NOMO-1 (cell line): Measurements from ENCODE around the gene LUC7L3.
"Not testable (repeated sequence)": the region's sequence is repeated elsewhere in the genome, so short reads cannot be mapped to it uniquely, and the experiment has no call there.

Experiments used
- DNase-seq, 2 experiments: peaks; one replicate each; lab custom pipeline; 2025; ENCODE audit not compliant: unreplicated experiment in 2 of 2; lab: John Stamatoyannopoulos, UW

Gene LUC7L3, protein sequence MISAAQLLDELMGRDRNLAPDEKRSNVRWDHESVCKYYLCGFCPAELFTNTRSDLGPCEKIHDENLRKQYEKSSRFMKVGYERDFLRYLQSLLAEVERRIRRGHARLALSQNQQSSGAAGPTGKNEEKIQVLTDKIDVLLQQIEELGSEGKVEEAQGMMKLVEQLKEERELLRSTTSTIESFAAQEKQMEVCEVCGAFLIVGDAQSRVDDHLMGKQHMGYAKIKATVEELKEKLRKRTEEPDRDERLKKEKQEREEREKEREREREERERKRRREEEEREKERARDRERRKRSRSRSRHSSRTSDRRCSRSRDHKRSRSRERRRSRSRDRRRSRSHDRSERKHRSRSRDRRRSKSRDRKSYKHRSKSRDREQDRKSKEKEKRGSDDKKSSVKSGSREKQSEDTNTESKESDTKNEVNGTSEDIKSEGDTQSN

GRCh38 chr17:50719144-50719923, at the start of gene LUC7L3:
Gene LUC7L3 (plus strand): TSS chr17:50719603. CDS start chr17:50719733, 130 bp downstream.
- DNase-seq = peak; percentile 87 to 94

- DNase-seq = no peak
Observed at GRCh38 chr17:50672071-50672470, 47.3 kb upstream of the LUC7L3 start.

GRCh38 chr17:50672831-50673551, 46.4 kb upstream of the LUC7L3 start:
- no peak for DNase-seq

DNA sequence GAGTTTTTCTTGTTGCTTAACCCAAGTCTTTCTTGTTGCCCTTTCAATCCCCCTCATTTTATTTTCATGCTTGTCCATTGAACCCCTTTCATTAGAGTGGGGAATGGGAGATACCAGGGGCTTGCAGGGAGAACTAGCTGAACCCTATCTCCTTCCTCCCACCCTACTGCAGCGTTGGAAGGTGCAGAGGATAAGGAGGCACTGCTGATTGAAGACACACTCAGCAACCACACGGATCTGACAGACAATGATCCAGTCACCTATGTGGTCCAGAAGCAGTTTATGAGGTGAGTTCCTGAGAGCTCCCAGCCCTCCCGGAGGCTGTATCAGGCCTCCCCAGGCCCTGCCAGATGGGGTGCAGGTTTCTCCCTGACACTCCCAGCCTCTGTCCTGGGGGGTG, 44.2 kb upstream of the LUC7L3 start:
- no peak for DNase-seq

- DNase-seq = no peak
Observed at GRCh38 chr17:50675627-50676026, 43.8 kb upstream of the LUC7L3 start.

DNA sequence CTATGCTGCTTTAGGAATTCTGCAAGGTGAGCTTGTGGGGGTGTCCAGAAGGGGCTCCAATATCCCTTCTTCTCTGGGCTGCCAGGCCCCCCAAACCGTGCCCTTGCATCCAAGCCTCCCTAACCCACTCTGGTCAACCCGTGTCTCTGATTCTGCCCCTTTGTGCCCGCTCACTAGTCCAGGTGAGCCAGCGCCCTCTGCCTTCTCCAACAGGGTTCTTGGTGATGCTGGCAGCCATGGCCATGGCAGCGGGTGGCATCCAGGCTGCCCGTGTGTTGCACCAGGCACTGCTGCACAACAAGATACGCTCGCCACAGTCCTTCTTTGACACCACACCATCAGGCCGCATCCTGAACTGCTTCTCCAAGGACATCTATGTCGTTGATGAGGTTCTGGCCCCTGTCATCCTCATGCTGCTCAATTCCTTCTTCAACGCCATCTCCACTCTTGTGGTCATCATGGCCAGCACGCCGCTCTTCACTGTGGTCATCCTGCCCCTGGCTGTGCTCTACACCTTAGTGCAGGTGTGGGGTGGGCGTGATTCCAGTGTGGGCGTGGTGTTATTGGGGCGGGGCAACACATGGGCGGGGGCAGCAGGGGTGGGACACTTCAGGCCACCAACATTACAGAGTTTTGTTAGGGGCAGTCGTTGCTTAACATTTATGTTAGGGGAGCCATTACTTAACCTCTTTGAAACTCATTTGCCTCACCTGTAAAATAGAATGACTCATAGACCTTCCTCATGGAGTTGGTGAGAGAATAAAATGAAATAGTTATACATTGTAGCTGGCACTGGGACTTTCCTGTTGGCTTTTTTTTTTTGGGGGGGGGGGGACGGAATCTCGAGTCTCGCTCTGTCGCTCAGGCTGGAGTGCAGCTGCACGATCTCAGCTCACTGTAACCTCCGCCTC, 43.1 kb upstream of the LUC7L3 start:
- no peak for DNase-seq

DNA sequence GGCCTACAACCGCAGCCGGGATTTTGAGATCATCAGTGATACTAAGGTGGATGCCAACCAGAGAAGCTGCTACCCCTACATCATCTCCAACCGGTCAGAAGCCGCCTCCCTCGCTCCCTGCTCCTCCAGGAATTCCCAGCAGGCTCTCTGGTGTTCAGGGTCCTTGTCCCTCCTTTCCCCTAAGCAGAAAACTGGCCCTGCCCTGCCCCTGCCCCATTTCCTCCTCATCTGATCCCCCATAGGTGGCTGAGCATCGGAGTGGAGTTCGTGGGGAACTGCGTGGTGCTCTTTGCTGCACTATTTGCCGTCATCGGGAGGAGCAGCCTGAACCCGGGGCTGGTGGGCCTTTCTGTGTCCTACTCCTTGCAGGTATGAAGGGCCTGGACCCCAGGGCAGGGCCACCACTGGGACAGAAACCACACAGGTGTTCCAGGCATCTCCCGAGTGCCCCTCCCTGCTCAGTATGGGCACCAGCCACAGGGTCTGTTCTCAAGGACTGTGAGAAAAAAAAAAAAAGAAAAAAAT, 41.5 kb upstream of the LUC7L3 start:
- no peak for DNase-seq

- no peak for DNase-seq
Observed at GRCh38 chr17:50679008-50679544, 40.3 kb upstream of the LUC7L3 start.

DNA sequence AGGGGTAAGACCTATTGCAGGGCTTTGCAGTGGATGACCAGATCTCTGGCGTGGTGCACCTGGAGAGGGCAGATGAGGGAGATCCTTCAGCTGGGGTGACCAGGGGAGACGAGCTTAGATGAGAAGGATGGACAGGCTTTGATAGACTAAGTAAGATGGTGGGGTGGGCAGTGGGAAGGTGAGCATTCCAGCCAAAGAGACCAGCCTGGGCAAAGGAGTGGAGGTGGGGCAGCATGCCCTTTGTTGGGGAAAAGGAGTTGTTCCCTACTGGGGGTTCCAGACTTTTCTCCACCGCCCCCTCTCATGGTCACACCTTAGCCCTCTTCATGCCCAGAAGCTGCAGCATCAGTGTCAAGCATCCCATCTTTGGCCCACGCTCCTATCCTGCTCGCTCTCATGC, 39.3 kb upstream of the LUC7L3 start:
- DNase-seq = no peak

GRCh38 chr17:50680543-50681262, 38.7 kb upstream of the LUC7L3 start:
- DNase-seq = not testable (repeated sequence)

- peak; percentile 23 to 30 for DNase-seq
Observed at GRCh38 chr17:50681263-50682200, 37.9 kb upstream of the LUC7L3 start.

DNA sequence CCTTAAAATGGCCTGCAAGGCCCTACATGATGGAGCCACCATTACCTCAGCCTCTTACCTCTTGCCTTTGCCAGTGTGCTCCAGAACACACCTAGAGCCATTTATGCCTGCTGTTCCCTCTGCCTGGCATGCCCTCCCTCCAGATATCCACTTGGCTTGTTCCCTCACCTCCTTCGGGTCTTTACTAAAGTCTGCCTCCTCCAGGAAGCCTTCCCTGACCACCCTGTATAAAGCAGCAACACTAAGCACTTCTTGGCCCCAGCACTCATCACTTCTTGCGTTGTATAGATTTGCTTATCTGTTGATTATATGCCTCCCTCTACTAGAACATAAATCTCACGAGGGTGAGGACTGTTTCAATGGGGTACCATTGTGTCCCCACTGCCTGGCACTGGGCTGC, 37.0 kb upstream of the LUC7L3 start:
- no peak for DNase-seq

DNA sequence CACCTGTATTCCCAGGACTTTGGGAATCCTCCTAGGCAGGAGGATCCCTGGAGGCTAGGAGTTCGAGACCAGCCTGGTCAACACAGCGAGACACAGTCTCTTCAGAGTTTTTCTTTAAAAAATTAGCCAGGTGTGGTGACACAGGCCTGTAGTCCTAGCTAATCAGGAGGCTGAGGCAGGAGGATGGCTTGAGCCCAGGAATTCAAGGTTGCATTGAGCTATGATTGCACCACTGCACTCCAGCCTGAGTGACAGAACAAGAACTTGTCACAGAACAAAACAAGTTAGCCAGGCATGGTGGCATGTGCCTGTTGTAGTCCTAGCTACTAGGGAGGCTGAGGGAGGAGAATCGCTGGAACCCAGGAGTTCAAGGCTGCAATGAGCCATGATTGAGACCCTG, 36.5 kb upstream of the LUC7L3 start:
- no peak for DNase-seq

DNA sequence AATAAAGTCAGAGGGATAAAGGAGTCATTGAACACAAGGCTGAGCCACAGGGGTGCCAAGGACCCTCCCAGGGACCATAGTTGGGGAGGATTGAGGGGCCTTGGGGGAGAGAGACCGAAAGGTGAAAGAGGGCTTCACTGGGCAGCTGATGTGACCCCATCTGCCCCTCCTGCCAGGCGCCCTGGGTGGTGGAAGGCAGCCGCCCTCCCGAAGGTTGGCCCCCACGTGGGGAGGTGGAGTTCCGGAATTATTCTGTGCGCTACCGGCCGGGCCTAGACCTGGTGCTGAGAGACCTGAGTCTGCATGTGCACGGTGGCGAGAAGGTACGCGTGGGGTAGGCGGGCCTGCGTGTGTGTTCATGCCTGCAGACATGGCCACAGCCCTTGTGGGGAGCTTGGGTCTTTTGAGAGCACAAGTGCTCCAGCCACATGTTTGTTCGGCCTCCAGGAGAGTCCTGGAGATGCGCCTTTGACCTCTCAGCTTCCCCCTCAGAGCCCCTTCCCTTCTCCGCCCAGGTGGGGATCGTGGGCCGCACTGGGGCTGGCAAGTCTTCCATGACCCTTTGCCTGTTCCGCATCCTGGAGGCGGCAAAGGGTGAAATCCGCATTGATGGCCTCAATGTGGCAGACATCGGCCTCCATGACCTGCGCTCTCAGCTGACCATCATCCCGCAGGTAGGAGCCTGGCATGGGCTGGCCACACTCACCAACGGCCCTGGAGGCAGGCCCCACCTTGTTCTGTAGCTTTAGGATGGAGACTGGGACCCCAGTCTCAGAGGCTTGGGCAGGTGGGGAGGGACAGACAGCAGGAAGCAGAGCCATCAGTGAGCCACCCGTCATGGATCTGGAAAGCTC, 35.7 kb upstream of the LUC7L3 start:
- no peak for DNase-seq

- DNase-seq = no peak
Observed at GRCh38 chr17:50684288-50684611, 35.2 kb upstream of the LUC7L3 start.

DNA sequence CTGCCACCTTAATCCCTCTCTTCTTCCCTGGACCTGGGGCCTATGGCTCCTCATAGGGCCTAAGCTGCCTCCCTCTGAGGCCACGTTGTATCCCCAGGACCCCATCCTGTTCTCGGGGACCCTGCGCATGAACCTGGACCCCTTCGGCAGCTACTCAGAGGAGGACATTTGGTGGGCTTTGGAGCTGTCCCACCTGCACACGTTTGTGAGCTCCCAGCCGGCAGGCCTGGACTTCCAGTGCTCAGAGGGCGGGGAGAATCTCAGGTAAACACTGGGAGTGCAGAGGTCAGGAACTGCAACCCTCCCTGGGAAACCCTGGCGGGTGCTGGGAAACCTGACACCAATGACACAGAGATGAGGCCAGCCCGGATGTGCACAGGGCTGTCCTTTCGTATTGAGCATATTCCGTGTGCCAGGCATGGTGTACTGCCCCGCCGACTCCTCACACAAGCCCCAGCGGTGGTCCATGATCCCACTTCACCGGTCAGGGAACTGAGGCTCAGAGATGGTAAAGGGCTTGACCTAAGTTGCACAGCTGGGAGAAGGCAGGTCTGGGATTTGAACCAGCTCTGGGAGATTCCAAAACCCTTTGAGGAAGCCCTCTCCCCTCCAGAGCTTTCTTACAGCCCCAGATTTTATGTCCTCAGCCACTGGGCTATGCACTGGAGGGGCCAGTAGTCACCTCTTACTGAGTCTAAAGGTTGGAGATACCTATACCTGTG, 34.6 kb upstream of the LUC7L3 start:
- DNase-seq = no peak

DNA sequence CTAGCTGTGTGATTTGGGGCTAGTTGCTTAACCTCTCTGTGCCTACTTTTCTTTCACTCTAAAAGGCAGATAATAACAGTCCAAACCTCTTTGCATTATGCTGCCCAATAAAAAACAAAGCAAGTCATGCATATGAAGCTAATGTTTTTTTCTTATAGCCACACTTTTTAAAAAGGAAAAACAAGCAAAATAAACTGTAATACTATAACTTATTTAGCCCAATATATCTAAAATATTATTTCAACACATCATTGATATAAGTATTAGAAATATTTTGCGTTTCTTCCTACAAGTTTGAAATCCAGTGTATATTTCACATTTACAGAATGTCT, 34.1 kb upstream of the LUC7L3 start:
- no peak for DNase-seq
